ENCODE data around the gene FPGS. TPM values are rescaled to one million over a fixed set of nuclear protein-coding genes. Genes with fewer than 3 reads are reported as not detected.
"Not testable (repeated sequence)": the region's sequence is repeated elsewhere in the genome, so short reads cannot be mapped to it uniquely, and the experiment has no call there.

The FPGS gene
- total RNA-seq, 1 donor, result 44.4 TPM

GRCh38 chr9:127778280-127779135 lies 24.2 kb upstream of the FPGS start, which contains the start of gene SH2D3C:
SH2D3C (minus strand) TSS chr9:127778666; CDS start chr9:127778627, 39 bp downstream.
- Histone ChIP-seq H3K4me1 (ENCODE audit: insufficient read depth, low read length) (peaks cover 86% of the 10 kb centered on the region), H3K9me3 (ENCODE audit: low read depth, low read length) (no peaks in the 10 kb centered on the region), H3K27me3 (ENCODE audit: insufficient read depth, low read length) (no peaks in the 10 kb centered on the region), H3K4me3 (ENCODE audit: low read length) (peak within 1 kb of the TSS; percentile 82)

GRCh38 chr9:127779136-127779981 lies 23.3 kb upstream of the FPGS start:
- peaks cover 86% of the 10 kb centered on the region for H3K4me1 ChIP-seq (ENCODE audit: insufficient read depth, low read length)
- H3K27me3 ChIP-seq (ENCODE audit: insufficient read depth, low read length), result no peaks in the 10 kb centered on the region
- no peaks in the 10 kb centered on the region for H3K9me3 ChIP-seq (ENCODE audit: low read depth, low read length)
- H3K4me3 ChIP-seq (ENCODE audit: low read length), result peak overlapping the region; percentile 82

GRCh38 chr9:127780126-127780885 lies 22.4 kb upstream of the FPGS start:
- H3K9me3 ChIP-seq (ENCODE audit: low read depth, low read length), result no peaks in the 10 kb centered on the region
- H3K4me1 ChIP-seq (ENCODE audit: insufficient read depth, low read length), result peaks cover 83% of the 10 kb centered on the region
- no peaks in the 10 kb centered on the region for H3K27me3 ChIP-seq (ENCODE audit: insufficient read depth, low read length)
- H3K4me3 ChIP-seq (ENCODE audit: low read length), result no peak overlapping the region

GRCh38 chr9:127780909-127781308 lies 21.8 kb upstream of the FPGS start:
- H3K9me3 ChIP-seq (ENCODE audit: low read depth, low read length); H3K4me3 ChIP-seq (ENCODE audit: low read length); H3K27me3 ChIP-seq (ENCODE audit: insufficient read depth, low read length): not testable (repeated sequence)
- H3K4me1 ChIP-seq (ENCODE audit: insufficient read depth, low read length), result peaks cover 77% of the 10 kb centered on the region

- Histone ChIP-seq H3K9me3 (ENCODE audit: low read depth, low read length) (no peaks in the 10 kb centered on the region), H3K27me3 (ENCODE audit: insufficient read depth, low read length) (no peaks in the 10 kb centered on the region), H3K4me1 (ENCODE audit: insufficient read depth, low read length) (peaks cover 71% of the 10 kb centered on the region), H3K4me3 (ENCODE audit: low read length) (no peak overlapping the region)
These were observed 20.9 kb upstream of the FPGS start for GRCh38 chr9:127781806-127782205.

- Histone ChIP-seq H3K4me3 (ENCODE audit: low read length) (no peak overlapping the region), H3K27me3 (ENCODE audit: insufficient read depth, low read length) (no peaks in the 10 kb centered on the region), H3K4me1 (ENCODE audit: insufficient read depth, low read length) (peaks cover 81% of the 10 kb centered on the region), H3K9me3 (ENCODE audit: low read depth, low read length) (no peaks in the 10 kb centered on the region)
These were observed 19.3 kb upstream of the FPGS start for GRCh38 chr9:127783111-127784008.

- Histone ChIP-seq H3K27me3 (ENCODE audit: insufficient read depth, low read length) (no peaks in the 10 kb centered on the region), H3K4me1 (ENCODE audit: insufficient read depth, low read length) (peaks cover 64% of the 10 kb centered on the region), H3K4me3 (ENCODE audit: low read length) (peak overlapping the region; percentile 85), H3K9me3 (ENCODE audit: low read depth, low read length) (no peaks in the 10 kb centered on the region)
These were observed 17.4 kb upstream of the FPGS start for GRCh38 chr9:127785023-127785932.

GRCh38 chr9:127785933-127786772 lies 16.5 kb upstream of the FPGS start, which contains the start of gene CDK9:
CDK9 (plus strand) TSS chr9:127786034; CDS start chr9:127786149, 115 bp downstream.
- Histone ChIP-seq H3K9me3 (ENCODE audit: low read depth, low read length) (no peaks in the 10 kb centered on the region), H3K4me3 (ENCODE audit: low read length) (peak within 1 kb of the TSS; percentile 85), H3K27me3 (ENCODE audit: insufficient read depth, low read length) (no peaks in the 10 kb centered on the region), H3K4me1 (ENCODE audit: insufficient read depth, low read length) (peaks cover 55% of the 10 kb centered on the region)

- peaks cover 49% of the 10 kb centered on the region for H3K4me1 ChIP-seq (ENCODE audit: insufficient read depth, low read length)
- peak overlapping the region; percentile 85 for H3K4me3 ChIP-seq (ENCODE audit: low read length)
- H3K9me3 ChIP-seq (ENCODE audit: low read depth, low read length), result no peaks in the 10 kb centered on the region
- H3K27me3 ChIP-seq (ENCODE audit: insufficient read depth, low read length), result no peaks in the 10 kb centered on the region
These were observed 15.9 kb upstream of the FPGS start for GRCh38 chr9:127786773-127787104.

- Histone ChIP-seq H3K27me3 (ENCODE audit: insufficient read depth, low read length) (no peaks in the 10 kb centered on the region), H3K4me3 (ENCODE audit: low read length) (no peak overlapping the region), H3K4me1 (ENCODE audit: insufficient read depth, low read length) (peaks cover 32% of the 10 kb centered on the region), H3K9me3 (ENCODE audit: low read depth, low read length) (no peaks in the 10 kb centered on the region)
These were observed 14.2 kb upstream of the FPGS start for GRCh38 chr9:127788337-127789011.

- no peaks in the 10 kb centered on the region for H3K9me3 ChIP-seq (ENCODE audit: low read depth, low read length)
- no peak overlapping the region for H3K4me3 ChIP-seq (ENCODE audit: low read length)
- no peaks in the 10 kb centered on the region for H3K27me3 ChIP-seq (ENCODE audit: insufficient read depth, low read length)
- peaks cover 25% of the 10 kb centered on the region for H3K4me1 ChIP-seq (ENCODE audit: insufficient read depth, low read length)
These were observed 13.5 kb upstream of the FPGS start for GRCh38 chr9:127789179-127789578.
